HCEC 1CT (cell line): Measurements from ENCODE around the gene ZIC3.

ENCODE experiments used
- DNase-seq: peaks from one replicate; pipeline ENCODE4 v3.0.0-alpha.2; 2017

Gene ZIC3

GRCh38 chrX:137574102-137574783, 8.3 kb downstream of the ZIC3 start:
- no peak for DNase-seq

GRCh38 chrX:137574784-137575293, 8.9 kb downstream of the ZIC3 start:
- DNase-seq = no peak

- DNase-seq = no peak
Observed at GRCh38 chrX:137575596-137576255, 9.8 kb downstream of the ZIC3 start.

GRCh38 chrX:137587151-137587550, 21.2 kb downstream of the ZIC3 start:
- DNase-seq = no peak

- DNase-seq = no peak
Observed at GRCh38 chrX:137600769-137601168, 34.8 kb downstream of the ZIC3 start.
